Lung (tissue), 12 donors: Measurements from ENCODE around the gene COL6A5. TPM values are rescaled to one million over a fixed set of nuclear protein-coding genes. Genes with fewer than 3 reads are reported as not detected.
"Not testable (repeated sequence)": the region's sequence is repeated elsewhere in the genome, so short reads cannot be mapped to it uniquely, and the experiment has no call there.

ENCODE experiments used
- ATAC-seq: fragments of 200-7000 bp; cut with Tn5 transposase; one replicate; pipeline ENCODE4 v1.9.1; 2020; ENCODE audit warnings: moderate number of reproducible peaks; ENCODE audit not compliant: insufficient read depth, low FRiP score
- DNase-seq, 3 donors: peaks; one replicate each; pipeline ENCODE4 v3.0.0-alpha.2; 2013 to 2017
- H3K27ac ChIP-seq, 2 donors: one replicate each; pipeline ENCODE4 v1.5.1; 2013; ENCODE audit warnings: mild to moderate bottlenecking in 2 of 2, moderate library complexity in 2 of 2, control low read depth in 1 of 2, inconsistent platforms in 1 of 2, low read depth in 1 of 2, low read length in 1 of 2
- H3K27me3 ChIP-seq, 3 donors: one replicate each; pipeline ENCODE4 v1.5.1; 2013; ENCODE audit warnings: low read length in 2 of 3; ENCODE audit not compliant: control insufficient read depth in 3 of 3, insufficient read depth in 3 of 3
- H3K36me3 ChIP-seq, 4 donors: one replicate each; pipeline ENCODE4 v1.5.1; 2013; ENCODE audit warnings: low read length in 4 of 4, mild to moderate bottlenecking in 1 of 4, moderate library complexity in 1 of 4; ENCODE audit not compliant: control insufficient read depth in 4 of 4, insufficient read depth in 4 of 4
- H3K4me1 ChIP-seq, 5 donors: one replicate each; pipeline ENCODE4 v1.5.1; 2013; ENCODE audit warnings: low read length in 5 of 5, mild to moderate bottlenecking in 2 of 5, moderate library complexity in 1 of 5; ENCODE audit not compliant: control insufficient read depth in 5 of 5, insufficient read depth in 5 of 5
- H3K4me3 ChIP-seq: one replicate; pipeline ENCODE4 v1.5.1; 2013; ENCODE audit warnings: mild to moderate bottlenecking, control low read depth, moderate library complexity
- H3K9ac ChIP-seq, 2 donors: one replicate each; pipeline ENCODE4 v1.5.1; 2013; ENCODE audit warnings: low read length in 2 of 2, control low read depth in 1 of 2; ENCODE audit not compliant: insufficient read depth in 1 of 2
- H3K9me3 ChIP-seq, 4 donors: one replicate each; pipeline ENCODE4 v1.5.1; 2013; ENCODE audit warnings: low read length in 3 of 4, mild to moderate bottlenecking in 1 of 4, moderate library complexity in 1 of 4; ENCODE audit not compliant: control insufficient read depth in 4 of 4, insufficient read depth in 3 of 4
- WGBS, 2 donors: extraction: QIAGEN DNeasy Blood & Tissue Kit; methylation state at CpG; one replicate each; pipeline ENCODE4 v1.1.7; 2013; 5-methylcytosine and 5-hydroxymethylcytosine counted together
- polyA plus RNA-seq, 2 donors: library from polyadenylated mRNA; stranded (reverse); fragments of 200-250 nt; gene quantifications; one replicate each; pipeline ENCODE4 v1.2.1, GENCODE V29; 2013
- total RNA-seq, 2 donors: library from RNA; depleted of rRNA in 1 of 2; stranded (reverse); fragments of >200 nt in 1 of 2; gene quantifications; one replicate each; pipeline ENCODE4 v1.2.1, GENCODE V29; 2014 to 2021
- TF ChIP-seq, protein P1 (sequence below): IDR thresholded peaks from 2 replicates; pipeline ENCODE4 v1.5.1; 2012; ENCODE audit warnings: mild to moderate bottlenecking; ENCODE audit errors: control extremely low read depth, extremely low read depth
- donor health status: control.
- donor health status: control.
- donor health status: Bipolar disorder and iron deficiency.
- donor health status: healthy.
- donor health status: DM: yes; HTN: yes; CAD: no.

The COL6A5 gene
- total and polyA plus RNA-seq, 4 donors = 0.90 to 9.4 (median 4.4) TPM

DNA sequence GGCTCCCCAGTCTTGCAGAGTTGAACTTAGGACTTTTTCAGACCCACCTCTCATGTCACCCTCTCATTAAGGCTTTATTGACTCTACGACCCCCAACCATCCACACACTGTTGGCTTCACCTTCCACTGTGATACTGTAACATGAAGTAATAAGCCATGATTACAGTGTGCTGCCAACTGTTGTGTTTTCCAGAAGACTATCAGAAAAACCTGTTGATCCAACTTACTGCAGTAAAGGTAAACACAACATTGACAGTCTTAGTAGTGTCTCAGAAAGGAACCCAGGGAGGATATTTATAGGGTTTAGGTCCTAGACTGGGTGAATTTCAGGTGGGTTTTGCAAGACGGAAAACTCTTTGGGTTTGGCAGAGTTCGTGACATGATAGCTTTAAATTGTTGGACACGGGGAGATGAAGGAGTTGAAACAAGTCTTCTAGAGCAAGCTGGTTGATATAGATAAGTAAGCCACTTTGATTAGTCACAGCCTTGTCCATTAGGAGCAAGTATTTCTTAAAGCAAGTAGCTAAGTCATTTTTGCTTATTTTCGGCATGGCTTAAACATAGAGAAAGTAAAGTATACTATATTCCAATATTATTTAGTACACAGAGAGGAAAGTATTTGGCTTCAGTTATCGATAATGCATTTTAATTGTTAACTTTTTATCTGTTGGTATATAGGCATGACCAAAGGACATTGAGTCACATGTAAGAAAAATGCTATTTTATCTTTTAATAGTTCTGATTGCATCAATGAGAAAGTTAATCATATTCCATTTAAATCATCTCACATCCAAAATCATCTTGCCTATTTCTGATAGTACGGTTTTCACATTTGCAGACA is 2.4 kb upstream of the COL6A5 start:
- peaks cover 0 to 15% (median 0%) of the 10 kb centered on the region in 5 donors for H3K4me1 ChIP-seq
- H3K36me3 ChIP-seq = no peaks in the 10 kb centered on the region
- no peak overlapping the region for H3K9ac ChIP-seq
- WGBS, 2 donors = 76 to 79% methylated on average over 7 of the region's 7 CpGs
- H3K4me3 ChIP-seq = no peak overlapping the region
- H3K27me3 ChIP-seq = peaks cover 0 to 9% (median 0%) of the 10 kb centered on the region in 3 donors
- no peak for DNase-seq
- no peak for ATAC-seq
- H3K9me3 ChIP-seq = peaks cover 0 to 3% (median 0%) of the 10 kb centered on the region in 4 donors
- H3K27ac ChIP-seq = no peak overlapping the region
- TF ChIP-seq, protein P1, sequence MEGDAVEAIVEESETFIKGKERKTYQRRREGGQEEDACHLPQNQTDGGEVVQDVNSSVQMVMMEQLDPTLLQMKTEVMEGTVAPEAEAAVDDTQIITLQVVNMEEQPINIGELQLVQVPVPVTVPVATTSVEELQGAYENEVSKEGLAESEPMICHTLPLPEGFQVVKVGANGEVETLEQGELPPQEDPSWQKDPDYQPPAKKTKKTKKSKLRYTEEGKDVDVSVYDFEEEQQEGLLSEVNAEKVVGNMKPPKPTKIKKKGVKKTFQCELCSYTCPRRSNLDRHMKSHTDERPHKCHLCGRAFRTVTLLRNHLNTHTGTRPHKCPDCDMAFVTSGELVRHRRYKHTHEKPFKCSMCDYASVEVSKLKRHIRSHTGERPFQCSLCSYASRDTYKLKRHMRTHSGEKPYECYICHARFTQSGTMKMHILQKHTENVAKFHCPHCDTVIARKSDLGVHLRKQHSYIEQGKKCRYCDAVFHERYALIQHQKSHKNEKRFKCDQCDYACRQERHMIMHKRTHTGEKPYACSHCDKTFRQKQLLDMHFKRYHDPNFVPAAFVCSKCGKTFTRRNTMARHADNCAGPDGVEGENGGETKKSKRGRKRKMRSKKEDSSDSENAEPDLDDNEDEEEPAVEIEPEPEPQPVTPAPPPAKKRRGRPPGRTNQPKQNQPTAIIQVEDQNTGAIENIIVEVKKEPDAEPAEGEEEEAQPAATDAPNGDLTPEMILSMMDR = no peak

DNA sequence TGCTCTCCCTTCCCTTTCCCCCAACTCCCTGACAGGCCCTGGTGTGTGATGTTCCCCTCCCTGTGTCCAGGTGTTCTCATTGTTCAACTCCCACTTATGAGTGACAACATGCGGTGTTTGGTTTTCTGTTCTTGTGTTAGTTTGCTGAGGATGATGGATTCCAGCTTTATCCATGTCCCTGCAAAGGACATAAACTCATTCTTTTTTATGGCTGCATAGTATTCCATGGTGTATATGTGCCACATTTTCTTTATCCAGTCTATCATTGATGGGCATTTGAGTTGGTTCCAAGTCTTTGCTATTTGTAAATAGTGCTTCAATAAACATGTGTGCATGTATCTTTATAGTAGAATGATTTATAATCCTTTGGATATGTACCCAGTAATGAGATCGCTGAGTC is 2.8 kb downstream of the COL6A5 start:
- H3K9ac ChIP-seq, H3K9me3 ChIP-seq, DNase-seq, H3K27me3 ChIP-seq, ATAC-seq, H3K27ac ChIP-seq, H3K4me3 ChIP-seq, H3K36me3 ChIP-seq: not testable (repeated sequence)
- H3K4me1 ChIP-seq = peaks cover 0 to 15% (median 0%) of the 10 kb centered on the region in 5 donors
- 95% methylated on average over 2 of the region's 2 CpGs for WGBS, 2 donors

DNA sequence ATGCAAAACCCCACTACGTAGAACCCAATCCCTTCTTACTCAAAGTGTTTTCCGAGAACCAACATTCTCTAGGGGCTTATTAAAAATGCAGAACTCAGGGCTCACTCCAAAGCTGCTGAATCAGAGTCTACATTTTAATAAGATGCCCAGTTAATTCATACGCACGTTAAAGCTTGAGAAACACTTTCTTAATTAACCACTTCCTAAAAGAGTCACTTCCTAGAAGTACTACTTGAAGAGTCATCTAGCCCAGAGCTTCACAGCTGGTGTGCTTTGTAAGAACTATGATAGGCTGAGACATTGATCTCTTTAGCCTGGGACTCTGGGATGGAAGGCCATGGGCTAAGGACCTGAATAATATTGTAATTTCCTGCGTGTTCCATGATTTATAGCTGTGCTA is 9.0 kb downstream of the COL6A5 start:
- Histone ChIP-seq H3K9me3 (no peaks in the 10 kb centered on the region), H3K9ac (no peak overlapping the region), H3K27ac (no peak overlapping the region), H3K36me3 (no peaks in the 10 kb centered on the region), H3K4me3 (no peak overlapping the region), H3K4me1 (no peaks in the 10 kb centered on the region), H3K27me3 (no peaks in the 10 kb centered on the region)
- ATAC-seq (no peak), DNase-seq (no peak)
- 29 to 54% methylated on average over 5 of the region's 5 CpGs for WGBS, 2 donors
- TF ChIP-seq, protein P1 = no peak

DNA sequence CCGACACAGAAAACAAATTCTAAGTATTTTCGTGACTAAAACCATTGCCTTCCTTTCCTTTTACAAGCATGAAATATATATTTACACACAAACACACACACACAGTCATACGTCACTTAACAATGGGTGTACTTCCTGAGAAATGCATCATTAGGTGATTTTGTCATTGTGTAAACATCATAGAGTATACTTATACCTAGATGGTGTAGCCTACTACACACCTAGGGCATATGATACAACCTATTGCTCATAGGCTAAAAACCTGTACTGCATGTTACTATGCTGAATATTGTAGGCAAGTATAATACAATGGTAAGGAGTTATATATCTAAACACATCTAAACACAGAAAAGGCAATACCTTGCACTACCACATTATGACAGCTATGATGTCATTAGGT is 28.6 kb downstream of the COL6A5 start:
- H3K4me3 ChIP-seq = no peak overlapping the region
- H3K27me3 ChIP-seq = no peaks in the 10 kb centered on the region
- no peak overlapping the region for H3K27ac ChIP-seq
- no peaks in the 10 kb centered on the region for H3K36me3 ChIP-seq
- peaks cover 0 to 4% (median 0%) of the 10 kb centered on the region in 5 donors for H3K4me1 ChIP-seq
- TF ChIP-seq, protein P1 = no peak
- peaks cover 0 to 2% (median 0%) of the 10 kb centered on the region in 4 donors for H3K9me3 ChIP-seq
- no peak overlapping the region for H3K9ac ChIP-seq
- no peak for DNase-seq
- ATAC-seq = no peak
- 73 to 85% methylated on average over 3 of the region's 3 CpGs for WGBS, 2 donors
